HCT116 (cell line): Measurements from ENCODE around the gene IL1RAPL1. TPM values are rescaled to one million over a fixed set of nuclear protein-coding genes. Genes with fewer than 3 reads are reported as not detected.

Experiments
- ATAC-seq: fragments of 200-7000 bp; cut with Tn5 transposase; 2 replicates; pipeline ENCODE4 v1.9.1; 2020; ENCODE audit warnings: mild to moderate bottlenecking, moderate library complexity
- BruUV-seq: library from RNA; stranded (reverse); fragments of 400-500 nt; replicated peaks from 2 replicates; lab custom pipeline; 2021; lab: Mats Ljungman, UMichigan
- CTCF ChIA-PET: fragments of 300-600 bp; sonication (Branson Sonifier 250); formaldehyde crosslinking; loops from one replicate; lab custom pipeline; 2021; ENCODE audit warnings: antibody characterized with exemption; lab: Charles Lee
- POLR2A ChIA-PET: fragments of 300-600, 350-600 bp; sonication (Branson Sonifier 250); formaldehyde crosslinking; loops from one replicate; lab custom pipeline; 2021; ENCODE audit warnings: antibody characterized with exemption; lab: Charles Lee
- RAD21 ChIA-PET, 2 experiments: fragments of 300-600 bp; sonication (Branson Sonifier 250); formaldehyde crosslinking; loops; one replicate each; lab custom pipeline; 2023; ENCODE audit warnings: low total read pairs in 2 of 2; ENCODE audit not compliant: uncharacterized antibody in 2 of 2, unreplicated experiment in 2 of 2, low non-redundant PET in 1 of 2; lab: Charles Lee
- DNase-seq: peaks from one replicate; pipeline ENCODE4 v3.0.0-alpha.2; 2010; ENCODE audit warnings: low read depth, low spot score
- H2AFZ ChIP-seq: fragments of 200-600 bp; shearing (Covaris generic), sonication (generic); 2 replicates; pipeline ENCODE4 v1.6.1; 2017; ENCODE audit warnings: low read depth, mixed run types, mixed read lengths, antibody characterized with exemption, low read length; ENCODE audit not compliant: poor library complexity, severe bottlenecking
- H3K27ac ChIP-seq: 2 replicates; pipeline ENCODE4 v1.5.1; 2012; ENCODE audit warnings: low read depth, low read length
- H3K27me3 ChIP-seq: fragments of 200-600 bp; sonication (generic); 2 replicates; pipeline ENCODE4 v1.6.1; 2016; ENCODE audit warnings: mixed run types, low read length, mixed read lengths; ENCODE audit not compliant: insufficient read depth
- H3K36me3 ChIP-seq, 2 experiments: fragments of 200-500 bp in 1 of 2; fragments of 200-600 bp in 1 of 2; sonication (Bioruptor generic) in 1 of 2; sonication (generic) in 1 of 2; 2 replicates each; pipeline versions ENCODE4 v1.5.1 to v1.6.1; 2014 to 2016; ENCODE audit warnings: low read length in 2 of 2, inconsistent platforms in 1 of 2, mixed read lengths in 1 of 2, mixed run types in 1 of 2; ENCODE audit not compliant: insufficient read depth in 2 of 2, control insufficient read depth in 1 of 2
- H3K4me1 ChIP-seq, 2 experiments: fragments of 200-600 bp in 1 of 2; sonication (generic) in 1 of 2; 2 replicates each; pipeline versions ENCODE4 v1.5.1 to v1.6.1; 2012 to 2017; ENCODE audit warnings: low read length in 2 of 2, inconsistent platforms in 1 of 2, mild to moderate bottlenecking in 1 of 2, mixed read lengths in 1 of 2, mixed run types in 1 of 2, moderate library complexity in 1 of 2; ENCODE audit not compliant: insufficient read depth in 2 of 2, control insufficient read depth in 1 of 2
- H3K4me2 ChIP-seq: fragments of 200-600 bp; sonication (generic); 2 replicates; pipeline ENCODE4 v1.6.1; 2017; ENCODE audit warnings: mixed run types, low read length, mixed read lengths
- H3K4me3 ChIP-seq, 2 experiments: fragments of 200-600 bp in 1 of 2; sonication (generic) in 1 of 2; replicated peaks in 1 of 2; 2 replicates each; pipeline ENCODE4 v1.5.1; 2011 to 2016; ENCODE audit warnings: low read length in 2 of 2, control low read depth in 1 of 2, low read depth in 1 of 2, mild to moderate bottlenecking in 1 of 2, mixed read lengths in 1 of 2, mixed run types in 1 of 2
- H3K79me2 ChIP-seq: fragments of 200-600 bp; sonication (generic); 2 replicates; pipeline ENCODE4 v1.6.1; 2017; ENCODE audit warnings: mild to moderate bottlenecking, mixed run types, low read length, moderate library complexity, mixed read lengths; ENCODE audit not compliant: insufficient read depth
- H3K9ac ChIP-seq: fragments of 200-600 bp; sonication (generic); 2 replicates; pipeline ENCODE4 v1.6.1; 2016; ENCODE audit warnings: low read length, mixed read lengths
- H3K9me2 ChIP-seq: fragments of 200-600 bp; sonication (generic), shearing (Covaris generic); 2 replicates; pipeline ENCODE4 v1.6.1; 2017; ENCODE audit warnings: mixed run types, mild to moderate bottlenecking, moderate library complexity; ENCODE audit not compliant: insufficient read depth
- H3K9me3 ChIP-seq, 2 experiments: fragments of 200-500 bp in 1 of 2; fragments of 200-600 bp in 1 of 2; sonication (Bioruptor generic) in 1 of 2; sonication (generic) in 1 of 2; 2 replicates each; pipeline ENCODE4 v1.6.1; 2014 to 2017; ENCODE audit warnings: low read length in 2 of 2, mixed read lengths in 2 of 2, inconsistent platforms in 1 of 2, low read depth in 1 of 2, mild to moderate bottlenecking in 1 of 2, mixed run types in 1 of 2, moderate library complexity in 1 of 2; ENCODE audit not compliant: control insufficient read depth in 1 of 2, insufficient read depth in 1 of 2
- H4K20me1 ChIP-seq: fragments of 200-600 bp; sonication (generic), shearing (Covaris generic); 2 replicates; pipeline ENCODE4 v1.6.1; 2017; ENCODE audit warnings: mixed run types, mild to moderate bottlenecking, moderate library complexity; ENCODE audit not compliant: insufficient read depth
- ATF3 ChIP-seq: IDR thresholded peaks from 2 replicates; pipeline ENCODE4 v1.6.1; 2012
- CBX3 ChIP-seq: IDR thresholded peaks from 2 replicates; pipeline ENCODE4 v1.6.1; 2012; ENCODE audit warnings: low read depth
- CEBPB ChIP-seq: IDR thresholded peaks from 2 replicates; pipeline ENCODE4 v1.6.1; 2012; ENCODE audit warnings: low read depth
- CTCF ChIP-seq, 3 experiments: fragments of 200-600 bp in 1 of 3; sonication (generic) in 1 of 3; IDR thresholded peaks in 2 of 3; conservative IDR thresholded peaks in 1 of 3; 2 replicates each; pipeline ENCODE4 v1.5.1; 2012 to 2017; ENCODE audit warnings: low read depth in 2 of 3, low read length in 2 of 3, antibody characterized with exemption in 1 of 3, borderline replicate concordance in 1 of 3, control low read depth in 1 of 3, mild to moderate bottlenecking in 1 of 3, mixed read lengths in 1 of 3, mixed run types in 1 of 3, moderate library complexity in 1 of 3; ENCODE audit not compliant: insufficient read depth in 1 of 3
- EGR1 ChIP-seq: IDR thresholded peaks from 2 replicates; pipeline ENCODE4 v1.6.1; 2012; ENCODE audit warnings: low read depth
- ELF1 ChIP-seq: IDR thresholded peaks from 2 replicates; pipeline ENCODE4 v1.6.1; 2012; ENCODE audit warnings: low read depth, borderline replicate concordance
- EZH2phosphoT487 ChIP-seq: fragments of 200-600 bp; IDR thresholded peaks from 2 replicates; pipeline ENCODE4 v1.6.1; 2018; ENCODE audit warnings: antibody characterized with exemption, borderline replicate concordance
- JUND ChIP-seq: IDR thresholded peaks from 2 replicates; pipeline ENCODE4 v1.6.1; 2012
- REST ChIP-seq: IDR thresholded peaks from 2 replicates; pipeline ENCODE4 v1.6.1; 2012; ENCODE audit warnings: low read depth
- SIN3A ChIP-seq: IDR thresholded peaks from 2 replicates; pipeline ENCODE4 v1.6.1; 2012; ENCODE audit warnings: low read depth
- SRF ChIP-seq: IDR thresholded peaks from 2 replicates; pipeline ENCODE4 v1.6.1; 2012; ENCODE audit warnings: low read depth
- ZBTB33 ChIP-seq: IDR thresholded peaks from 2 replicates; pipeline ENCODE4 v1.6.1; 2011; ENCODE audit warnings: mild to moderate bottlenecking, low read length, moderate library complexity; ENCODE audit not compliant: insufficient replicate concordance; ENCODE audit errors: extremely low read depth
- ZFX ChIP-seq: fragments of 450-650 bp; IDR thresholded peaks from 2 replicates; pipeline ENCODE4 v1.6.1; 2017
- ZNF274 ChIP-seq: fragments of 200-500 bp; sonication (Bioruptor generic); IDR thresholded peaks from 2 replicates; pipeline ENCODE4 v1.6.1; 2014; ENCODE audit warnings: mild to moderate bottlenecking, low read depth, low read length, inconsistent platforms
- intact Hi-C: fragments of 100-400 bp; cut with micrococcal nuclease; formaldehyde crosslinking; loops from 2 replicates; pipeline ENCODE4 v1.10.0; 2022
- total RNA-seq: library from RNA; stranded (reverse); gene quantifications from one replicate; pipeline ENCODE4 v1.2.1, GENCODE V29; 2021; ENCODE audit not compliant: unreplicated experiment

Gene IL1RAPL1
- total RNA-seq, 1 experiment from 2014 or later = 2.8 TPM

GRCh38 chrX:28946846-28947245 lies 359.6 kb downstream of the IL1RAPL1 start:
- RAD21 ChIA-PET = no interaction called here
- no TSS peak for BruUV-seq
- CTCF ChIA-PET = no interaction called here

More at GRCh38 chrX:28946846-28947245, 359.6 kb downstream of the IL1RAPL1 start:
- Histone ChIP-seq H2AFZ (no peak overlapping the region), H3K27me3 (no peaks in the 10 kb centered on the region), H3K36me3 (no peaks in the 10 kb centered on the region), H3K4me3 (no peak overlapping the region), H3K4me2 (no peak overlapping the region), H4K20me1 (no peaks in the 10 kb centered on the region), H3K27ac (no peak overlapping the region), H3K79me2 (no peaks in the 10 kb centered on the region), H3K9me3 (no peaks in the 10 kb centered on the region), H3K9ac (no peak overlapping the region), H3K9me2 (no peaks in the 10 kb centered on the region), H3K4me1 (no peaks in the 10 kb centered on the region)
- intact Hi-C loops = no loop called here
- ATAC-seq (no peak), DNase-seq (no peak)
- POLR2A ChIA-PET = no interaction called here
- TF ChIP-seq SIN3A (no peak), ZFX (no peak), ELF1 (no peak), ZNF274 (no peak), ATF3 (no peak), EZH2phosphoT487 (no peak), ZBTB33 (no peak), CBX3 (no peak), JUND (no peak), SRF (no peak), EGR1 (no peak), CEBPB (no peak), REST (no peak), CTCF (IDR thresholded peaks at IDR 0.05 in 2 of 3, conservative IDR thresholded peaks at IDR 0.05 in 1 of 3; ENCODE audit: borderline replicate concordance in 1 of 3, insufficient read depth in 1 of 3, low read depth in 2 of 3, low read length in 2 of 3) (no peak)
